Epidermal melanocyte (primary cell): ENCODE data around the gene UBAP1L.
"Not testable (repeated sequence)": the region's sequence is repeated elsewhere in the genome, so short reads cannot be mapped to it uniquely, and the experiment has no call there.

Source experiments
- DNase-seq: peaks from one replicate; pipeline ENCODE4 v3.0.0; 2011; ENCODE audit warnings: low spot score; ENCODE audit not compliant: insufficient read length

The UBAP1L gene

GRCh38 chr15:65084500-65085206 is 30.3 kb downstream of the UBAP1L start:
- DNase-seq = no peak

GRCh38 chr15:65083262-65083701 is 31.7 kb downstream of the UBAP1L start:
- DNase-seq = peak; percentile 42

GRCh38 chr15:65082303-65082953 is 32.6 kb downstream of the UBAP1L start:
- DNase-seq = no peak

GRCh38 chr15:65081758-65082157 is 33.2 kb downstream of the UBAP1L start:
- DNase-seq = no peak

- no peak for DNase-seq
Observed at GRCh38 chr15:65081270-65081669, 33.7 kb downstream of the UBAP1L start.

- DNase-seq = no peak
Observed at GRCh38 chr15:65079580-65079979, 35.4 kb downstream of the UBAP1L start.

GRCh38 chr15:65077981-65078352 is 37.0 kb downstream of the UBAP1L start:
- no peak for DNase-seq

- no peak for DNase-seq
Observed at GRCh38 chr15:65077291-65077980, 37.6 kb downstream of the UBAP1L start.

- no peak for DNase-seq
Observed at GRCh38 chr15:65076486-65077290, 38.3 kb downstream of the UBAP1L start, which contains the start of gene KBTBD13. Gene KBTBD13, plus strand, starts transcription at chr15:65076746. Its CDS starts 70 bp downstream, at chr15:65076816.

- not testable (repeated sequence) for DNase-seq
Observed at GRCh38 chr15:65075607-65076395, 39.2 kb downstream of the UBAP1L start.

- DNase-seq = not testable (repeated sequence)
Observed at GRCh38 chr15:65074946-65075345, 40.1 kb downstream of the UBAP1L start.

- DNase-seq = no peak
Observed at GRCh38 chr15:65072617-65073016, 42.4 kb downstream of the UBAP1L start.

GRCh38 chr15:65072027-65072426 is 43.0 kb downstream of the UBAP1L start:
- no peak for DNase-seq

- no peak for DNase-seq
Observed at GRCh38 chr15:65071381-65071811, 43.6 kb downstream of the UBAP1L start.

- no peak for DNase-seq
Observed at GRCh38 chr15:65069779-65070546, 45.0 kb downstream of the UBAP1L start.

GRCh38 chr15:65069179-65069578 is 45.8 kb downstream of the UBAP1L start:
- peak; percentile 49 for DNase-seq

GRCh38 chr15:65068403-65068788 is 46.6 kb downstream of the UBAP1L start:
- DNase-seq = no peak

- no peak for DNase-seq
Observed at GRCh38 chr15:65067645-65068402, 47.2 kb downstream of the UBAP1L start, which contains the start of gene RASL12. Gene RASL12, minus strand, starts transcription at chr15:65067991. Its CDS starts 156 bp downstream, at chr15:65067835.

- no peak for DNase-seq
Observed at GRCh38 chr15:65067317-65067644, 47.7 kb downstream of the UBAP1L start.
